GM19468 (cell line): ENCODE results near the gene PDSS2.
"Not testable (repeated sequence)": the region's sequence is repeated elsewhere in the genome, so short reads cannot be mapped to it uniquely, and the experiment has no call there.

Experiments
- ATAC-seq: cut with Tn5 transposase; IDR thresholded peaks from one replicate; pipeline ENCODE4 v1.9.1; 2021; ENCODE audit warnings: mild to moderate bottlenecking, moderate library complexity, moderate number of reproducible peaks; ENCODE audit not compliant: unreplicated experiment; ENCODE audit errors: extremely low read depth

PDSS2 gene

DNA sequence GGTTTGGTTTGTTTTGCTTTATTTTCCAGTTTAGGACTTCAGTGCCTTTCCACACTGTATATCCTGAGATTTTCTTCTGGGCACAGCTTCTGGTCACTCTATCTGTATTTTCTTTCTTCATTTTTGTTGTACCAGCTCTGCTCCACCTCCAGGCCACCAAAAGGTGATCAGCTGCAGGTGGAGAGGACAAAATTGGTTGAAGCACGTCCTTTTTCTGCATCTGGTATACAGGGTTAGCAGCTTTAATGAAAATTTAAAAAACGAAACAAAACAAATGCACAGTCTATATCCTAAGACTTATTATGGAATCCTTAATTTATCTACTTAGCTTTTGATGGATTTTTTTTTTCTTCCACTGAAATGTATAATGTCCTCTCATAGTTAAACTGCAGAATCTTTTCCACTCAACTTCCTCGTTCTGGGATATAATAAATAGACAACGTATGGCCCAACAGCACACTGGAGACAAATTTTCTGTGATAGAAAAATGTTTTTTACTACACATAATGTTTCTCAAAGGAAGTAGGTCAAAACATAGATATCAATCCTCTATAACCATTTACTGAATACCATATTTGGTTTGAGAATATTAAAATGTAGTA is 19.8 kb upstream of the PDSS2 start:
- ATAC-seq = no peak

DNA sequence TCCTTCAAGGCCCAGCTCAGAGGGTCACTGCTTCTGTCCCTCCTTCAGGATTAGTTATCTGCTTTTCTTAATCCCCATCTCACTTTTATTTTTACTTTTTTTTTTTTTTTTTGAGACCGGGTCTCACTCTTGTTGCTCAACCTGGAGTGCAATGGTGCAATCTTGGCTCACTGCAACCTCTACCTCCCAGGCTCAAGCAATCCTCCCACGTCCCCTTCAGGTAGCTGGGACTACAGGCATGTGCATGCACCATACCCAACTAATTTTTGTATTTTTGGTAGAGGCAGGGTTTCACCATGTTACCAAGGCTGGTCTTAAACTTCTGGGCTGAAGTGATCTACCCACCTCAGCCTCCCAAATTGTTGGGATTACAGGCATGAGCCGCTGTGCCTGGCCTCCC is 16.5 kb upstream of the PDSS2 start:
- ATAC-seq = not testable (repeated sequence)

DNA sequence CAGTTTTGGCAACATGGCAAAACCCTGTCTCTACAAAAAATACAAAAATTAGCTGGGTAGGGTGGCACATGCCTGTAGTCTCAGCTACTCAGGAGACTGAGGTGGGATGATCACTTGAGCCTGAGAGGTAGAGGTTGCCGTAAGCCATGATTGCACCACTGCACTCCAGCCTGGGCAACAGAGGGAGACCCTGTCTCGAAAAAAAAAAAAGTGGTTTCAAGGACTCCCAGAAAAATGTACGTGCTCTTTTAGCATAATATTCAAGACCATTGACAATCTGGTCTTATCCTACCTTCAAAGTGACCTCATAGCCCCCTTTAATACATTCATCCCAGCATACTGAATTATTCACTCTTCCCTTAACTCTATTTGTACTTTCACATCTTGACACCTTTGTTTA is 16.0 kb upstream of the PDSS2 start:
- not testable (repeated sequence) for ATAC-seq

DNA sequence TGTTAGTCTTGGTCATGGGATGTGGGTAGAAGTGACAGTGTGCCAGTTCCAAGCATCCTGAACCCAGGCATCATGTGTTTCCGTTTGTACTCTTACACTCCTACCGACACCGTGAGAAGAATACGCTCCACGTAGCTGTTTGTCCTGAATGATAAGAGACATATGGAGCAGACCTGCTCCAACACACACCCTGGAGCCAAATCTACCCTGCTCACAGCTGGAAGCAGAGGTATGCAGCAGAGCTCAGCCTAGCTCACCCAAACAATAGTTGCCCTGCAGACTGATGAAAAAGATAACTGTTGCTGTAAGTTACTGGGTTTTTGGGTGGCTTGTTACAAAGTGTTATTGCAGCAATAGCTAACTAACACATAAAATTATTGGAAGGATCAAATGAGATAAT is 14.3 kb upstream of the PDSS2 start:
- no peak for ATAC-seq

- ATAC-seq = no peak
These were observed 11.0 kb upstream of the PDSS2 start for GRCh38 chr6:107470364-107470763.

DNA sequence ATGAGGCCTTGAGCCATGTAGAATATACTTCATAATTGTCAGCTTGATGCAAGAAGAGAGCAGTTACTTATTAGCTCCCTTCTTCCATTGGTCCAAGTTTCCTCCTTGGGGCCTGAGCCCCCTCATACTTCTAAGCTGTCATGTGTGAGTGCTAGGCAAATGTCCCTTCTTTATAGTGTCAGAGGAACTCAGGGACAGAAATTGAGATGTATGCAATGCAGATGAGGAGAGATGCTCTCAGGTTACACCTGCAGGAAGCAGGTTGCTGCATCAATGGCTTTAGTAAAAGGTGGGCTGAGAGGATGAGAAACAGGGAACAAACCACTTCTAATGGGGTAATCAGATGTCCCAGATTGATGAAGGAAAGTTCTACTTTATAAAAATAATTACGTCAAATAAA is 6.7 kb upstream of the PDSS2 start:
- ATAC-seq = no peak

DNA sequence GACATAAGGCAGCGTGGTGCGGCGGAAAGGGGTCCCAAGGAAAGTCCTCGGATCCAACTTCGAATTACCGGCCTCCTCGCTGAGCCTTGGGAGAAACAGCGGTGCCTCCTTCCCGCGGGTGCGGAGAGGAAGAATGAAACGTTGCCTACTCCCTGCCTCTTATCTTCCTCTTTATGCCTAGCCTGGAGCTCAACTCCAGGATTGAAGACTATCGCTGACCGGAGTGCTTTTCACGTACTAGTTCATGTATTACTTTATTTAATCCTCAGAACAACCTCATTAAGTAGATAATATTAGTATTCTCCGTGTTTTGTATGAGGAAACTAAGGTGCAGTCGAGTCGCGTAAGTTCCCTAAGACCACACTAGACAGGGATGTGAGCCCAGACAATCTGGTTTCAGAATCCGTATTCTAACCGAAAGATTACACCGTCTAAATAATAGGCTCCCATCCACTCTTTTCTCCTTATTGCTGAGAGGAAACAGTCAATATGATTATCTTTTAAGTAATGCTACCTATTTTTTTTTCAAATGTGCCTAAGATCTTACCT is 793 bp upstream of the PDSS2 start:
- no peak for ATAC-seq

DNA sequence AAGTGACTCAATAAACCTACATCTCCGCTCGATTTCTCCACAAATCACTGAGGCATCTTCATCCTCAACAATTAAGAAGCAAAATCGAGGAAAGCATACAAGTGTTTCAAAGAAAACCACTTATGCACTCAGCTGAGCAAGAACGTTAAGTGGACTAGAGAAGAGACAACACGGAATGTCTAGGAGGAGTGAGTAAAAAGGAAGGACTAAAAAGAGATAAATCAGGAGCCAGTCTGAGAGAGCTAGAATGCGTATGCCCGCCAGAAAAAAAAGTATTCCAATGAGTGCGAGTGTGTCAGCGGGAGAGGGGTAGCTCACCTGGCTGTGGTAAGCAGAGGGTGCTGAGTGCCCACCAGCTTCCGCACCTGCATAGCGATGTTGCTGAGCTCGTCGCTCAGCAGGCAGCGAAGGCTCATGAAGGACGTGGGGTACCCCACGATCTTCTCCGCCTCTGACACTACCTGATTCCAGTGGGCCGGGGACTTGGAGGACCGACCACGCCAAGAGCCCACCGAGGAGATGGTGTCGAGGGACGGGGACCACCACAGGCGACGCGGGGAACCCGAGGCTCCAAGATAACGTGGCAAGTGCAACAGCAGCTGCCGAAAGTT is 587 bp downstream of the PDSS2 start:
- ATAC-seq = no peak

- no peak for ATAC-seq
These were observed 10.6 kb downstream of the PDSS2 start for GRCh38 chr6:107448776-107449175.

DNA sequence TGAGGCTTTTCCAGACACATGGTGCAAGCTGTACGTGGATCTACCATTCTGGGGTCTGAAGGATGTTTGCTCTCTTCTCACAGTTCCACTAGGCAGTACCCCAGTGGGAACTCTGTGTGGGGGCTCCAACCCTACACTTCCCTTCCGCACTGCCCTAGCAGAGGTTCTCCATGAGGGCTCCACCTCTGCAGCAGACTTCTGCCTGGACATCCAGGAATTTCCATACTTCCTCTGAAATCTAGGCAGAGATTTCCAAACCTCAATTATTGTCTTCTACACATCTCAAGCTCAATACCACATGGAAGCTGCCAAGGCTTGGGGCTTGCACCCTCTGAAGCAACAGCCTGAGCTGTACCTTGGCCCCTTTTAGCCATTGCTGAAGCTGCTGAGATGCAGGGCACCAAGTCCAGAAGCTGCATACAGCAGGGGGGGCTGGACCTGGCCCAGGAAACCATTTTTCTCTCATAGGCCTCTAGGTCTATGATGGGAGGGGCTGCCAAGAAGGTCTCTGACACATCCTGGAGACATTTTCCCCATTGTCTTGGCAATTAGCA is 11.6 kb downstream of the PDSS2 start:
- no peak for ATAC-seq

GRCh38 chr6:107444277-107444676 is 15.1 kb downstream of the PDSS2 start:
- ATAC-seq = no peak

DNA sequence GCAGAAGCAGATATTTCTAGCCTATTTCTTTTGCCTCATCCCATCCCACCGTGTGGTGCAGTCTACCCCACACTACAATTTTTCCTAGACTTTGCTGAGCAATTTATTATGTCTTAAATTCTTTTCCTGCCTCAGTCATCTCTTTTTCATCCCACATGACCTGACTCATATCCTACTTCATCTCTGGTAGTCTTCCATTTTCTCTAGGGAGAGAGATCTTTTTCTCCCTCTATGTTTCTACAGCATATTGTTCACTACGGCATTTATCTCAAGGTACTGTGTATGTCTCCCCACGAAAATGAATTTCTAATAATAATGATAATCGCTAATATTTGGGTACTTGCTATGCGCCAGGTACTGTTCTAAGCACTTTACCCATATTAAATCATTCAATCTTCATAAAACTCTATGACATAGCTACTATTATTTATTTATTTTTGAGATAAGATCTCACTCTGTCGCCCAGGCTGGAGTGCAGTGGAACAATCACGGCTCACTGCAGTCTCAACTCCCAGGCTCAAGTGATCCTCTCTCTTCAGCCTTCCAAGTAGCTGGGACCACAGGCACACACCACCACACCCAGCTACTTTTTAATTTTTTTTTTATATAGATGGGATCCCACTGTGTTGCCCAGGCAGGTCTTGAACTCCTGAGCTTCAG is 15.6 kb downstream of the PDSS2 start:
- no peak for ATAC-seq

- ATAC-seq = no peak
These were observed 16.3 kb downstream of the PDSS2 start for GRCh38 chr6:107442938-107443607.

- no peak for ATAC-seq
These were observed 17.7 kb downstream of the PDSS2 start for GRCh38 chr6:107441682-107442081.

DNA sequence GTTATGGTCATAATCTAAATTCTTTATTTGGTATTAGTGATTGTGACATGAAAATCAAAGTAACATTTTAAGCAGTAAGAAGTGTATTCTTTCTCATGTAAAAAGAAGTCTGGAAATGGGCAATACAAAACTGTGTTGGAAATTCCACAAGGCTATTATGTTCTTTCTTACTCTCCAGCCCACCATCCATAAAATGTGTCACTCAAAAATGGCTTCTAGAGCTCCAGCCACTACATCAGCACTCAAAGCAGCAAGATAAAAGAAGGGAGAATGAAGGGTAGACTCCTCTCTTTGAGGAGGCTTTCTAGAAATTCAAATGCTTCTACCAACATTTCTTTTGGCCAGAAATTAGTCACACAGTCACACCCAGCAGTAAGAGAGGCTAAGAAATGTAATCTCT is 18.4 kb downstream of the PDSS2 start:
- no peak for ATAC-seq

DNA sequence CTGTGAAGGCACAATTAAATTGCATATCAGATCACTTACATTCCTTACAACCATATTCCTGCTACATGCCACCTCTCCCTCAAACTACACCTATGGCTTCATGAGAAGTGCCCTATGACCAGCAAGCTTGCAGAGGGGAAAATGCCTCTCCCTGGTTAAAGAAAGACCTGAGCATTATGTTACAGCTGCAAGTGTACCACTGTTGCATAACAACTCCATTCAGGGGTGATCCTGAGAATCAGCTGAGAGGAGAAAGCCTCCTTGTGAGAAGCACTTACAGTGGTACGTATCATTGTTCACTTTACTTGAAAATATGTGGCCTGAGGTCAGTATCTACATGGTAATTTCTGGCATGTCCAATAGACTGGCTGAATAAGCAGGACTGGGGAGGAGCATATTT is 20.0 kb downstream of the PDSS2 start:
- ATAC-seq = no peak

DNA sequence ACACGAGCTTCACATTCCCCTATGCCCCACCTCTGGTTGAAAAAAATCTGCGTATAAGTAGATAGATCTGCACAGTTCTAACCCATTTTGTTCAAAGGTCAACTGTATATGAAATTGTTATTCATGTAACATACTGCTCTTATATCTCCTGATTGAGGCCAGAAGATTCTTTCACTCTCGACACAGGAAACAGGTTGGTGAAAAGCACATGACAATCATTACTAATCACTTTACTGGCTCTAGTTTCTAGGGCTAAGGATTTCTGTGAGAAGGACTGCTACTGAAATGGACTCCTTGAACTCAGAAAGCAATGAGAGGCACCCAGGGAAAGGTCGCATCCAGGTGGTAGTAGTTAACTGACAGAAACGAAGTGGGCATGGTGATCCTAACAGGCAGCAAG is 21.7 kb downstream of the PDSS2 start:
- no peak for ATAC-seq

DNA sequence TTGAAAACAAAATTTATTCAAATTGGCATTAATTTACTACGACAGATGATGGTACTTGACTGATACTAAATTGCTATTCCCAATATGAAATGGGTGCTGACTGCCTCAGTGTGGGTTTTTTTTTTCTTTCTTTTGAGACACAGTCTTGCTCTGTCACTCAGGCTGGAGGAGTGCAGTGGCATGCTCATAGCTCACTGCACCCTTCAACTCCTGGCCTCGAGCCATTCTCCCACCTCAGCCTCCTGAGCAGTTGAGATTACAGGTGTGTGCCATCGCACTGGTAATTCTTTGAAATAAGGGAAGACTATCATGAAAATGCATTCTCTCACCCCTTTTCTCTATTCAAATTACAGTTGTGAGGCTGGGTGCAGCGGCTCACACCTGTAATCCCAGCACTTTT is 22.5 kb downstream of the PDSS2 start:
- ATAC-seq = no peak

- ATAC-seq = no peak
These were observed 23.6 kb downstream of the PDSS2 start for GRCh38 chr6:107435798-107436197.

- ATAC-seq = no peak
These were observed 24.6 kb downstream of the PDSS2 start for GRCh38 chr6:107434812-107435211.

DNA sequence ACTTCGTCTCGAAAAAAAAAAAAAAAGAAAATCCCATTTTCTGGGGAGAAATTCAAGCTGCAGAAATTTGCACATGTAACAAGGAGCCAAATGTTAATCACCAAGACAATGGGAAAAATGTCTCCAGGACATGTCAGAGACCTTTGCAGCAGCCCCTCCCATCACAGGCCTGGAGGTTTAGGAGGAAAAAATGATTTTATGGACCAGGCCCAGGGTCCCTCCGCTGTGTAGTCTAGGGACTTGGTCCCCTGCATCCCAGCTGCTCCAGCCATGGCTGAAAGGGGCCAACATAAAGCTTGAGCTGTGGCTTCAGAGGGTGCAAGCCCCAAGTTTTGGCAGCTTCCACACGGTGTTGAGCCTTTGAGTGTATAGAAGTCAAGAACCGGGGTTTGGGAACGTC is 33.4 kb downstream of the PDSS2 start:
- ATAC-seq = not testable (repeated sequence)
